HepG2 (cell line): ENCODE results near the gene TNNI2. TPM values are rescaled to one million over a fixed set of nuclear protein-coding genes. Genes with fewer than 3 reads are reported as not detected.

Source experiments
- ATAD3A ChIP-seq: sonication (generic); formaldehyde crosslinking; IDR thresholded peaks from 2 replicates; pipeline ENCODE4 v1.4.0; 2020; ENCODE audit warnings: missing genetic modification reagents
- CCDC6 ChIP-seq: sonication (generic); formaldehyde crosslinking; IDR thresholded peaks from 2 replicates; pipeline ENCODE4 v1.8.1; 2022; ENCODE audit warnings: mild to moderate bottlenecking, missing genetic modification reagents, moderate library complexity
- FOXO4 ChIP-seq: sonication (generic); formaldehyde crosslinking; conservative IDR thresholded peaks from 2 replicates; pipeline ENCODE4 v1.8.1; 2023; ENCODE audit warnings: missing genetic modification reagents
- HDAC2 ChIP-seq: sonication (generic); formaldehyde crosslinking; IDR thresholded peaks from 2 replicates; pipeline ENCODE4 v1.4.0; 2020; ENCODE audit warnings: missing genetic modification reagents
- PAX8 ChIP-seq: sonication (generic); formaldehyde crosslinking; IDR thresholded peaks from 2 replicates; pipeline ENCODE4 v1.8.0; 2022; ENCODE audit warnings: mild to moderate bottlenecking, missing genetic modification reagents, borderline replicate concordance
- REST ChIP-seq, 2 experiments: IDR thresholded peaks; 2 replicates each; pipeline ENCODE4 v1.6.1; 2011 to 2012; ENCODE audit warnings: low read length in 2 of 2, borderline replicate concordance in 1 of 2, low read depth in 1 of 2, mild to moderate bottlenecking in 1 of 2, moderate library complexity in 1 of 2
- SIX4 ChIP-seq: sonication (generic); formaldehyde crosslinking; IDR thresholded peaks from 2 replicates; pipeline ENCODE4 v1.4.0; 2020; ENCODE audit warnings: missing genetic modification reagents
- TBP ChIP-seq: sonication (generic); formaldehyde crosslinking; IDR thresholded peaks from 2 replicates; pipeline ENCODE4 v1.5.0; 2020; ENCODE audit warnings: missing genetic modification reagents
- ZNF232 ChIP-seq: sonication (generic); formaldehyde crosslinking; IDR thresholded peaks from 2 replicates; pipeline ENCODE4 v1.4.0; 2020; ENCODE audit warnings: missing genetic modification reagents, borderline replicate concordance
- ZNF317 ChIP-seq: sonication (generic); formaldehyde crosslinking; IDR thresholded peaks from 2 replicates; pipeline ENCODE4 v1.5.0; 2020; ENCODE audit warnings: mild to moderate bottlenecking, missing genetic modification reagents
- ZNF333 ChIP-seq: sonication (generic); formaldehyde crosslinking; IDR thresholded peaks from 2 replicates; pipeline ENCODE4 v1.4.0; 2020; ENCODE audit warnings: mild to moderate bottlenecking, missing genetic modification reagents, borderline replicate concordance
- ZNF574 ChIP-seq: sonication (generic); formaldehyde crosslinking; IDR thresholded peaks from 2 replicates; pipeline ENCODE4 v1.4.0; 2020; ENCODE audit warnings: missing genetic modification reagents
- ZNF772 ChIP-seq: sonication (generic); formaldehyde crosslinking; IDR thresholded peaks from 2 replicates; pipeline ENCODE4 v1.5.0; 2020; ENCODE audit warnings: mild to moderate bottlenecking, missing genetic modification reagents
- ZSCAN25 ChIP-seq: sonication (generic); formaldehyde crosslinking; IDR thresholded peaks from 2 replicates; pipeline ENCODE4 v1.8.0; 2022; ENCODE audit warnings: mild to moderate bottlenecking, missing genetic modification reagents
- ZZZ3 ChIP-seq: sonication (generic); formaldehyde crosslinking; IDR thresholded peaks from 2 replicates; pipeline ENCODE4 v1.4.0; 2020; ENCODE audit warnings: missing genetic modification reagents, mild to moderate bottlenecking, borderline replicate concordance
- polyA plus RNA-seq, 8 experiments: library from polyadenylated mRNA; depleted of rRNA in 3 of 8; stranded (reverse) in 7 of 8; unstranded in 1 of 8; fragments of >200 nt; fragmentation: Illumina TruSeq in 4 of 8; extraction: Trizol in 4 of 8; gene quantifications; 2 replicates each; pipeline versions ENCODE4 v1.2.1 to v1.2.3, GENCODE V29; 2011 to 2016; ENCODE audit warnings: low read depth in 4 of 8, missing spikeins in 1 of 8, mixed read lengths in 1 of 8; ENCODE audit not compliant: insufficient read depth in 1 of 8
- total RNA-seq, 5 experiments: library from RNA; depleted of rRNA; stranded (reverse); fragments of >200 nt; fragmentation: Illumina TruSeq; extraction: Trizol; gene quantifications; 2 replicates each; pipeline ENCODE4 v1.2.3, GENCODE V29; 2016; ENCODE audit warnings: low read depth in 1 of 5

TNNI2 gene
- total and polyA plus RNA-seq, 2 of the 13 experiments (the other 11 are each of a cell fraction or from before 2014, with no cell fraction given), result 7.2 to 12.0 TPM

GRCh38 chr11:1852877-1853276, 14.1 kb downstream of the TNNI2 start, which contains the start of gene LSP1 (continued):
- TF ChIP-seq ZNF574 (CRISPR knock-in tag) (no peak), ZNF232 (no peak), PAX8 (CRISPR knock-in tag) (no peak), ZNF317 (CRISPR knock-in tag) (no peak), CCDC6 (CRISPR knock-in tag) (no peak), ATAD3A (CRISPR knock-in tag) (no peak), ZNF333 (CRISPR knock-in tag) (no peak), TBP (CRISPR knock-in tag) (no peak), ZZZ3 (CRISPR knock-in tag) (no peak), REST (IDR thresholded peaks at IDR 0.05; ENCODE audit: borderline replicate concordance in 1 of 2, low read depth in 1 of 2, low read length in 2 of 2) (no peak), ZNF772 (CRISPR knock-in tag) (no peak), HDAC2 (CRISPR knock-in tag) (no peak), SIX4 (no peak), ZSCAN25 (no peak), FOXO4 (no peak)
